SU-DHL-6 (cell line): ENCODE measurements around the gene FIGLA.

Experiments used
- EZH2phosphoT487 ChIP-seq: fragments of 200-600 bp; sonication (generic), shearing (Covaris generic); conservative IDR thresholded peaks from 2 replicates; pipeline ENCODE4 v1.6.1; 2018; ENCODE audit warnings: mild to moderate bottlenecking, antibody characterized with exemption, low read length, moderate library complexity, mixed read lengths
- TF ChIP-seq, protein P1 (sequence below): fragments of 200-600 bp; sonication (generic); IDR thresholded peaks from one replicate; pipeline ENCODE4 v1.5.1; 2017; ENCODE audit warnings: antibody characterized with exemption, mild to moderate bottlenecking, low read length, moderate library complexity; ENCODE audit not compliant: insufficient read depth, poor library complexity, severe bottlenecking

DNA sequence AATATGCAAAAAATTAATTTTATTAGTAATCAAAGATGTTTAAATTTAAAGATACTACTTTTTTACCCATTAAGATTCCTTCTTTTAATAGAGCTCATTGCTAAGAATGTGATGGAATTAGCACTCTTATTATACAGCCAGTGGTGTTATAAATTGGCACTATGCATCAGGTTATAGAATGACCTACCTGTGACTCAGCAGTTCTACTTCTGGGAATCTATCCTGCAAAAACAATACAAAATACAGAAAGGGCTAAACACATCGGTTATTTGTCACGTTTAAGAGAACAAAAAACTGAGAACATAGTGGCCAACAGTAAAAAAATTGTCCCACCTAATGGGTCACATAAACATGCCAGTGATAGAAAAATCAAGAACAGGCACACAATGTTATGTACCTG, 13.0 kb downstream of the FIGLA start:
- TF ChIP-seq EZH2phosphoT487 = no peak
- TF ChIP-seq, protein P1, sequence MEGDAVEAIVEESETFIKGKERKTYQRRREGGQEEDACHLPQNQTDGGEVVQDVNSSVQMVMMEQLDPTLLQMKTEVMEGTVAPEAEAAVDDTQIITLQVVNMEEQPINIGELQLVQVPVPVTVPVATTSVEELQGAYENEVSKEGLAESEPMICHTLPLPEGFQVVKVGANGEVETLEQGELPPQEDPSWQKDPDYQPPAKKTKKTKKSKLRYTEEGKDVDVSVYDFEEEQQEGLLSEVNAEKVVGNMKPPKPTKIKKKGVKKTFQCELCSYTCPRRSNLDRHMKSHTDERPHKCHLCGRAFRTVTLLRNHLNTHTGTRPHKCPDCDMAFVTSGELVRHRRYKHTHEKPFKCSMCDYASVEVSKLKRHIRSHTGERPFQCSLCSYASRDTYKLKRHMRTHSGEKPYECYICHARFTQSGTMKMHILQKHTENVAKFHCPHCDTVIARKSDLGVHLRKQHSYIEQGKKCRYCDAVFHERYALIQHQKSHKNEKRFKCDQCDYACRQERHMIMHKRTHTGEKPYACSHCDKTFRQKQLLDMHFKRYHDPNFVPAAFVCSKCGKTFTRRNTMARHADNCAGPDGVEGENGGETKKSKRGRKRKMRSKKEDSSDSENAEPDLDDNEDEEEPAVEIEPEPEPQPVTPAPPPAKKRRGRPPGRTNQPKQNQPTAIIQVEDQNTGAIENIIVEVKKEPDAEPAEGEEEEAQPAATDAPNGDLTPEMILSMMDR = no peak
